Smooth muscle cell (in vitro differentiated cells): ENCODE results near the gene QSOX2. TPM values are rescaled to one million over a fixed set of nuclear protein-coding genes. Genes with fewer than 3 reads are reported as not detected.

Experiments
- DNase-seq: peaks from one replicate; lab custom pipeline; 2025; ENCODE audit not compliant: unreplicated experiment; lab: John Stamatoyannopoulos, UW
- H2AFZ ChIP-seq: fragments of 200-600 bp; sonication (generic); 2 replicates; pipeline ENCODE4 v1.6.0; 2016; ENCODE audit warnings: antibody characterized with exemption, low read depth, mild to moderate bottlenecking
- H3F3A ChIP-seq: fragments of 200-600 bp; sonication (generic); 2 replicates; pipeline ENCODE4 v1.6.0; 2017; ENCODE audit warnings: antibody characterized with exemption, low read depth
- H3K27ac ChIP-seq: fragments of 200-600 bp; sonication (generic); 2 replicates; pipeline ENCODE4 v1.5.1; 2016; ENCODE audit warnings: low read depth, mild to moderate bottlenecking
- H3K27me3 ChIP-seq: fragments of 200-600 bp; sonication (generic); 2 replicates; pipeline ENCODE4 v1.6.1; 2016; ENCODE audit warnings: low read depth, mild to moderate bottlenecking
- H3K36me3 ChIP-seq: fragments of 200-600 bp; sonication (generic); 2 replicates; pipeline ENCODE4 v1.5.1; 2016; ENCODE audit warnings: low read depth
- H3K4me1 ChIP-seq: fragments of 200-600 bp; sonication (generic); 2 replicates; pipeline ENCODE4 v1.5.1; 2016; ENCODE audit warnings: low read depth
- H3K4me2 ChIP-seq: fragments of 200-600 bp; sonication (generic); 2 replicates; pipeline ENCODE4 v1.6.0; 2016; ENCODE audit warnings: mild to moderate bottlenecking
- H3K4me3 ChIP-seq: fragments of 200-600 bp; sonication (generic); 2 replicates; pipeline ENCODE4 v1.5.1; 2016; ENCODE audit warnings: mild to moderate bottlenecking
- H3K79me2 ChIP-seq: fragments of 200-600 bp; sonication (generic); 2 replicates; pipeline ENCODE4 v1.6.0; 2016; ENCODE audit warnings: low read depth, mild to moderate bottlenecking
- H3K9ac ChIP-seq: fragments of 200-600 bp; sonication (generic); 2 replicates; pipeline ENCODE4 v1.6.0; 2016; ENCODE audit warnings: low read depth
- H3K9me3 ChIP-seq: fragments of 200-600 bp; sonication (generic); replicated peaks from 2 replicates; pipeline ENCODE4 v1.5.1; 2016; ENCODE audit warnings: low read depth
- H4K20me1 ChIP-seq: fragments of 200-600 bp; sonication (generic); 2 replicates; pipeline ENCODE4 v1.6.0; 2016; ENCODE audit warnings: low read depth
- WGBS: methylation state at CpG from one replicate; pipeline ENCODE4 v1.1.7; 2016; ENCODE audit warnings: low lambda C conversion rate; 5-methylcytosine and 5-hydroxymethylcytosine counted together
- polyA plus RNA-seq: library from polyadenylated mRNA; unstranded; fragments of >200 nt; fragmentation: Nextera tagmentation; extraction: Ambion mirVana; gene quantifications from 2 replicates; pipeline ENCODE4 v1.2.1, GENCODE V29; 2016
- total RNA-seq: library from RNA; depleted of rRNA; stranded (reverse); fragments of >200 nt; gene quantifications from 2 replicates; pipeline ENCODE4 v1.2.3, GENCODE V29; 2014
- TF ChIP-seq, protein P1 (sequence below): fragments of 200-600 bp; sonication (generic); IDR thresholded peaks from 2 replicates; pipeline ENCODE4 v1.5.1; 2017; ENCODE audit warnings: borderline replicate concordance, mild to moderate bottlenecking, antibody characterized with exemption; ENCODE audit not compliant: insufficient read depth, poor library complexity, severe bottlenecking

QSOX2 gene
- total and polyA plus RNA-seq, 2 experiments from 2014 or later = 1.9 to 8.7 TPM

- Histone ChIP-seq H3K79me2 (no peaks in the 10 kb centered on the region), H3K27me3 (no peaks in the 10 kb centered on the region), H3K4me2 (no peak overlapping the region), H3K4me3 (no peak overlapping the region), H3K27ac (no peak overlapping the region), H2AFZ (no peak overlapping the region), H3K9me3 (no peaks in the 10 kb centered on the region), H3K36me3 (no peaks in the 10 kb centered on the region), H4K20me1 (no peaks in the 10 kb centered on the region), H3K9ac (no peak overlapping the region), H3F3A (no peaks in the 10 kb centered on the region), H3K4me1 (peaks cover 3% of the 10 kb centered on the region)
- TF ChIP-seq, protein P1, sequence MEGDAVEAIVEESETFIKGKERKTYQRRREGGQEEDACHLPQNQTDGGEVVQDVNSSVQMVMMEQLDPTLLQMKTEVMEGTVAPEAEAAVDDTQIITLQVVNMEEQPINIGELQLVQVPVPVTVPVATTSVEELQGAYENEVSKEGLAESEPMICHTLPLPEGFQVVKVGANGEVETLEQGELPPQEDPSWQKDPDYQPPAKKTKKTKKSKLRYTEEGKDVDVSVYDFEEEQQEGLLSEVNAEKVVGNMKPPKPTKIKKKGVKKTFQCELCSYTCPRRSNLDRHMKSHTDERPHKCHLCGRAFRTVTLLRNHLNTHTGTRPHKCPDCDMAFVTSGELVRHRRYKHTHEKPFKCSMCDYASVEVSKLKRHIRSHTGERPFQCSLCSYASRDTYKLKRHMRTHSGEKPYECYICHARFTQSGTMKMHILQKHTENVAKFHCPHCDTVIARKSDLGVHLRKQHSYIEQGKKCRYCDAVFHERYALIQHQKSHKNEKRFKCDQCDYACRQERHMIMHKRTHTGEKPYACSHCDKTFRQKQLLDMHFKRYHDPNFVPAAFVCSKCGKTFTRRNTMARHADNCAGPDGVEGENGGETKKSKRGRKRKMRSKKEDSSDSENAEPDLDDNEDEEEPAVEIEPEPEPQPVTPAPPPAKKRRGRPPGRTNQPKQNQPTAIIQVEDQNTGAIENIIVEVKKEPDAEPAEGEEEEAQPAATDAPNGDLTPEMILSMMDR = no peak
- WGBS = 100% methylated on average over 9 of the region's 10 CpGs
- no peak for DNase-seq
Observed at GRCh38 chr9:136252846-136253245, 7.2 kb upstream of the QSOX2 start.

DNA sequence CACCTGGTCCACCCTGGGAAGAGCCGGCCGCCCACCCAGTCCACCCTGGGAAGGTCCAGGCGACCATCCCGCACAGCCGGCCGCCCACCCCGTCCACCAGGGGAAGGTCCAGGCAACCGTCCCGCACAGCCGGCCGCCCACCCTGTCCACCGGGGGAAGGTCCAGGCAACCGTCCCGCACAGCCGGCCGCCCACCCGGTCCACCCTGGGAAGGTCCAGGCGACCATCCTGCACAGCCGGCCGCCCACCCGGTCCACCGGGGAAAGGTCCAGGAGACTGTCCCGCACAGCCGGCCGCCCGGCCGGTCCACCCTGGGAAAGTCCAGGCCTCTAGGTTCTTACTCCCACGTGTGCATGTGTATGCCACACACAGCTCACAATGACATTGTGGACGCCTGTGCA is 6.7 kb upstream of the QSOX2 start:
- no peaks in the 10 kb centered on the region for H3K79me2 ChIP-seq
- DNase-seq = no peak
- H3F3A ChIP-seq = no peaks in the 10 kb centered on the region
- no peaks in the 10 kb centered on the region for H3K36me3 ChIP-seq
- H3K4me1 ChIP-seq = peaks cover 3% of the 10 kb centered on the region
- H3K27ac ChIP-seq = no peak overlapping the region
- 97% methylated on average over 25 of the region's 29 CpGs for WGBS
- no peak overlapping the region for H3K9ac ChIP-seq
- no peaks in the 10 kb centered on the region for H3K9me3 ChIP-seq
- no peaks in the 10 kb centered on the region for H4K20me1 ChIP-seq
- H3K4me3 ChIP-seq = no peak overlapping the region
- no peak overlapping the region for H3K4me2 ChIP-seq
- H3K27me3 ChIP-seq = no peaks in the 10 kb centered on the region
- H2AFZ ChIP-seq = no peak overlapping the region
- TF ChIP-seq, protein P1 = no peak

DNA sequence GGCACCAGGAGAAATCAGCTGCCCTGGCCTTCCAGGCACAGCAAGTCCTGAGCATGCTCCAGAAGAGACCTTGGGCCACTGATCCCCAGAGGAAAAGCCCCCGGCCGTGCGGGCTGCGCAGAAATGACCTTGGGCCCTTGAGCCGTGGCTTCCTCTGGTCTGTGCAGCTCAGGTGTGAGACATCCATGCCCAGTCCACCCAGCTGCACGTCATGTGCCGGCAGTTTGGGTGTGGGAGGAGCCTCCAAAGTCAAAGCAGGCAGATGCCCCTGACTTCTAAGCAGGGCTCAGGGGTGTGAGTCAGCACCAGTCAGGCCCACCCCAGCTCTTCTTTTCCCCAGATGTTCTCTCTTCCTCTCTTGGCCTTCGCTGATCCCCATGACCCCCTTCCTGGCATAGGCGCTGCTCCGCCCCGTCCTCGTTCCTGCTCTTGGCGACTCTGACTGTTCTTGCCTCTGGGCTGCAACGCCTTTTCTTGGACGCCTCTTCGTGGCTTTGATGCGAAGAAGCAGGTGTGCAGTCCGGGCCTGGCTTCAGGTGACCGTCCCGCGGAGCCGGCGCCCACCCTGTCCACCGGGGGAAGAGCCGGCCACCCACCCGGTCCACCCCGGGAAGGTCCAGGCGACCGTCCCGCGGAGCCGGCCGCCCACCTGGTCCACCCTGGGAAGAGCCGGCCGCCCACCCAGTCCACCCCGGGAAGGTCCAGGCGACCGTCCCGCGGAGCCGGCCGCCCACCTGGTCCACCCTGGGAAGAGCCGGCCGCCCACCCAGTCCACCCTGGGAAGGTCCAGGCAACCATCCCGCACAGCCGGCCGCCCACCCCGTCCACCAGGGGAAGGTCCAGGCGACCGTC is 5.9 kb upstream of the QSOX2 start:
- Histone ChIP-seq H3K27me3 (no peaks in the 10 kb centered on the region), H3K4me3 (no peak overlapping the region), H3F3A (no peaks in the 10 kb centered on the region), H4K20me1 (no peaks in the 10 kb centered on the region), H3K9ac (no peak overlapping the region), H3K4me1 (peaks cover 3% of the 10 kb centered on the region), H3K27ac (no peak overlapping the region), H3K9me3 (no peaks in the 10 kb centered on the region), H2AFZ (no peak overlapping the region), H3K79me2 (no peaks in the 10 kb centered on the region), H3K36me3 (no peaks in the 10 kb centered on the region), H3K4me2 (no peak overlapping the region)
- TF ChIP-seq, protein P1 = no peak
- 94% methylated on average over 27 of the region's 50 CpGs for whole genome bisulfite sequencing
- no peak for DNase-seq

GRCh38 chr9:136250676-136251075 is 5.1 kb upstream of the QSOX2 start:
- no peak overlapping the region for H3K9ac ChIP-seq
- no peak overlapping the region for H3K4me3 ChIP-seq
- H4K20me1 ChIP-seq = no peaks in the 10 kb centered on the region
- H3K9me3 ChIP-seq = no peaks in the 10 kb centered on the region
- H2AFZ ChIP-seq = no peak overlapping the region
- H3K4me2 ChIP-seq = no peak overlapping the region
- H3K27ac ChIP-seq = no peak overlapping the region
- H3K79me2 ChIP-seq = no peaks in the 10 kb centered on the region
- TF ChIP-seq, protein P1 = no peak
- H3K36me3 ChIP-seq = no peaks in the 10 kb centered on the region
- H3K4me1 ChIP-seq = peaks cover 5% of the 10 kb centered on the region
- no peak for DNase-seq
- 84% methylated on average over 10 of the region's 10 CpGs for WGBS
- H3K27me3 ChIP-seq = no peaks in the 10 kb centered on the region
- no peaks in the 10 kb centered on the region for H3F3A ChIP-seq
